Measurements from ENCODE around the gene LRRC37A3. TPM values are rescaled to one million over a fixed set of nuclear protein-coding genes. Genes with fewer than 3 reads are reported as not detected.
"Not testable (repeated sequence)": the region's sequence is repeated elsewhere in the genome, so short reads cannot be mapped to it uniquely, and the experiment has no call there.

The LRRC37A3 gene
- total and polyA plus RNA-seq, 2 of the 13 experiments (the other 11 are each of a cell fraction or from before 2014, with no cell fraction given), result 0.62 to 1.1 TPM

DNA sequence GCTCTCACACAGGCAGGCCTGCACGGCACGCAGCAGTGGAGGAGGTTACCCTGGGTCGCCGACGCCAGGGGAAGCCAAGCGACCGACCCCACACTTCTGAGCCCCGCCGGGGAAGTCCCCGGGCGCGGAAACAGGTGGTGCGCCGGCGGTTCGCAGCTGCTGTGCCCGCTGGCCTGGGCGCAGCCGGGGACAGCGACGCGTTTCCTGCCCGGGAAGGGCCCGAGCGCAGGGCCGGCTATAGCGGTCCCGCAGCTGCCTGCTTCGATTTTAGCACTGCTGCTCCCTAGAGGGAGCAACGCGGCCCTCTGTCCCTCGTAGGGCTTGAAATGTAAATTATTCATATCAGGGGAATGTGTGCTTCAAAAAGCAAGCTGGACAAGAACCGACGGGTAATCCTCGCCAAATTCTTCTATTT, 46.6 kb upstream of the LRRC37A3 start (continued):
- not testable (repeated sequence) for TF ChIP-seq CBX2 (IDR thresholded peaks at IDR 0.05; ENCODE audit: low read depth, low read length); NR2F6 (IDR thresholded peaks at IDR 0.05)
- TF ChIP-seq CBX2 (CRISPR knock-in tag; IDR thresholded peaks at IDR 0.05; ENCODE audit: low read depth), result peak; percentile 84; the same call in 1 of the 2 replicates
- 0 out of 2 replicates have a peak, but pooled peaks have one; percentile 22 for TF ChIP-seq NR2F6 (CRISPR knock-in tag; IDR thresholded peaks at IDR 0.05)
- TF ChIP-seq HOXA7 (CRISPR knock-in tag; IDR thresholded peaks at IDR 0.05), result peak; percentile 85; the same call in 1 of the 2 replicates
- peak; percentile 58; the same call in 1 of the 2 replicates for TF ChIP-seq ZNF788 (CRISPR knock-in tag; IDR thresholded peaks at IDR 0.05; ENCODE audit: borderline replicate concordance)
- peak; percentile 89 for TF ChIP-seq THAP9 (CRISPR knock-in tag; IDR thresholded peaks at IDR 0.05; ENCODE audit: borderline replicate concordance)
- TF ChIP-seq XBP1 (CRISPR knock-in tag; IDR thresholded peaks at IDR 0.05), result peak; percentile 94
- TF ChIP-seq ZNF264 (CRISPR knock-in tag; IDR thresholded peaks at IDR 0.05), result peak; percentile 95
- peak; percentile 99 for TF ChIP-seq SRY (CRISPR knock-in tag; IDR thresholded peaks at IDR 0.05)
- peak; percentile 44; the same call in 1 of the 2 replicates for TF ChIP-seq RCOR2 (CRISPR knock-in tag; IDR thresholded peaks at IDR 0.05)
- TF ChIP-seq KAT8 (CRISPR knock-in tag; IDR thresholded peaks at IDR 0.05), result peak; percentile 87
- peak; percentile 91 for TF ChIP-seq MEIS1 (CRISPR knock-in tag; IDR thresholded peaks at IDR 0.05; ENCODE audit: borderline replicate concordance)
- peak; percentile 96 for TF ChIP-seq ZNF761 (CRISPR knock-in tag; conservative IDR thresholded peaks at IDR 0.05)
- TF ChIP-seq, protein P1, sequence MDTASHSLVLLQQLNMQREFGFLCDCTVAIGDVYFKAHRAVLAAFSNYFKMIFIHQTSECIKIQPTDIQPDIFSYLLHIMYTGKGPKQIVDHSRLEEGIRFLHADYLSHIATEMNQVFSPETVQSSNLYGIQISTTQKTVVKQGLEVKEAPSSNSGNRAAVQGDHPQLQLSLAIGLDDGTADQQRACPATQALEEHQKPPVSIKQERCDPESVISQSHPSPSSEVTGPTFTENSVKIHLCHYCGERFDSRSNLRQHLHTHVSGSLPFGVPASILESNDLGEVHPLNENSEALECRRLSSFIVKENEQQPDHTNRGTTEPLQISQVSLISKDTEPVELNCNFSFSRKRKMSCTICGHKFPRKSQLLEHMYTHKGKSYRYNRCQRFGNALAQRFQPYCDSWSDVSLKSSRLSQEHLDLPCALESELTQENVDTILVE (CRISPR knock-in tag; IDR thresholded peaks at IDR 0.05), result peak; percentile 57; the same call in 1 of the 2 replicates
- TF ChIP-seq CTCF (CRISPR knock-in tag; IDR thresholded peaks at IDR 0.05), result peak; percentile 51
- TF ChIP-seq, protein P2, sequence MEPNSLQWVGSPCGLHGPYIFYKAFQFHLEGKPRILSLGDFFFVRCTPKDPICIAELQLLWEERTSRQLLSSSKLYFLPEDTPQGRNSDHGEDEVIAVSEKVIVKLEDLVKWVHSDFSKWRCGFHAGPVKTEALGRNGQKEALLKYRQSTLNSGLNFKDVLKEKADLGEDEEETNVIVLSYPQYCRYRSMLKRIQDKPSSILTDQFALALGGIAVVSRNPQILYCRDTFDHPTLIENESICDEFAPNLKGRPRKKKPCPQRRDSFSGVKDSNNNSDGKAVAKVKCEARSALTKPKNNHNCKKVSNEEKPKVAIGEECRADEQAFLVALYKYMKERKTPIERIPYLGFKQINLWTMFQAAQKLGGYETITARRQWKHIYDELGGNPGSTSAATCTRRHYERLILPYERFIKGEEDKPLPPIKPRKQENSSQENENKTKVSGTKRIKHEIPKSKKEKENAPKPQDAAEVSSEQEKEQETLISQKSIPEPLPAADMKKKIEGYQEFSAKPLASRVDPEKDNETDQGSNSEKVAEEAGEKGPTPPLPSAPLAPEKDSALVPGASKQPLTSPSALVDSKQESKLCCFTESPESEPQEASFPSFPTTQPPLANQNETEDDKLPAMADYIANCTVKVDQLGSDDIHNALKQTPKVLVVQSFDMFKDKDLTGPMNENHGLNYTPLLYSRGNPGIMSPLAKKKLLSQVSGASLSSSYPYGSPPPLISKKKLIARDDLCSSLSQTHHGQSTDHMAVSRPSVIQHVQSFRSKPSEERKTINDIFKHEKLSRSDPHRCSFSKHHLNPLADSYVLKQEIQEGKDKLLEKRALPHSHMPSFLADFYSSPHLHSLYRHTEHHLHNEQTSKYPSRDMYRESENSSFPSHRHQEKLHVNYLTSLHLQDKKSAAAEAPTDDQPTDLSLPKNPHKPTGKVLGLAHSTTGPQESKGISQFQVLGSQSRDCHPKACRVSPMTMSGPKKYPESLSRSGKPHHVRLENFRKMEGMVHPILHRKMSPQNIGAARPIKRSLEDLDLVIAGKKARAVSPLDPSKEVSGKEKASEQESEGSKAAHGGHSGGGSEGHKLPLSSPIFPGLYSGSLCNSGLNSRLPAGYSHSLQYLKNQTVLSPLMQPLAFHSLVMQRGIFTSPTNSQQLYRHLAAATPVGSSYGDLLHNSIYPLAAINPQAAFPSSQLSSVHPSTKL (CRISPR knock-in tag; IDR thresholded peaks at IDR 0.05), result peak; percentile 77
- TF ChIP-seq ZNF605 (CRISPR knock-in tag; IDR thresholded peaks at IDR 0.05), result peak; percentile 100
- TF ChIP-seq ETV6 (CRISPR knock-in tag; conservative IDR thresholded peaks at IDR 0.05), result peak; percentile 65
- TF ChIP-seq ZNF619 (CRISPR knock-in tag; IDR thresholded peaks at IDR 0.05), result 0 out of 2 replicates have a peak, but pooled peaks have one; percentile 49
- peak; percentile 86; the same call in 1 of the 2 replicates for TF ChIP-seq WIZ (CRISPR knock-in tag; IDR thresholded peaks at IDR 0.05)
- peak; percentile 94 for TF ChIP-seq TEAD2 (CRISPR knock-in tag; IDR thresholded peaks at IDR 0.05)
- peak; percentile 93 for TF ChIP-seq ZMYM2 (CRISPR knock-in tag; IDR thresholded peaks at IDR 0.05)

Measured in HepG2 (cell line).